RWPE1 (cell line): Measurements from ENCODE around the gene EVI2A.

ENCODE experiments used
- CTCF ChIA-PET: fragments of 350-600 bp; sonication (Branson Sonifier 250); formaldehyde crosslinking; extraction: SDS; loops from one replicate; lab custom pipeline; 2021; lab: Yijun Ruan, JAX
- POLR2A ChIA-PET: fragments of 400-600 bp; formaldehyde crosslinking; extraction: SDS; loops from one replicate; lab custom pipeline; 2020; ENCODE audit warnings: antibody characterized with exemption; ENCODE audit not compliant: low non-redundant PET; lab: Yijun Ruan, JAX
- DNase-seq: peaks from one replicate; pipeline ENCODE4 v3.0.0; 2012; ENCODE audit warnings: low spot score
- H3K27ac ChIP-seq: fragments of 450-650 bp; 2 replicates; pipeline ENCODE4 v1.5.1; 2017
- CTCF ChIP-seq: fragments of 450-650 bp; conservative IDR thresholded peaks from 2 replicates; pipeline ENCODE4 v1.5.1; 2017; ENCODE audit warnings: low read depth, mild to moderate bottlenecking

EVI2A gene

GRCh38 chr17:31309556-31309955 is 11.9 kb downstream of the EVI2A start:
- POLR2A ChIA-PET = no interaction called here
- DNase-seq = no peak
- CTCF ChIA-PET = no interaction called here
- no peak overlapping the region for H3K27ac ChIP-seq
- TF ChIP-seq CTCF = no peak

- DNase-seq = no peak
- POLR2A ChIA-PET = no interaction called here
- TF ChIP-seq CTCF = no peak
- CTCF ChIA-PET = no interaction called here
- H3K27ac ChIP-seq = no peak overlapping the region
These were observed 12.8 kb downstream of the EVI2A start for GRCh38 chr17:31308372-31309334.

- POLR2A ChIA-PET = no interaction called here
- no peak overlapping the region for H3K27ac ChIP-seq
These were observed 13.8 kb downstream of the EVI2A start for GRCh38 chr17:31307640-31308039.

GRCh38 chr17:31299624-31300023 is 21.8 kb downstream of the EVI2A start:
- POLR2A ChIA-PET = no interaction called here
- H3K27ac ChIP-seq = no peak overlapping the region
- no peak for TF ChIP-seq CTCF
- CTCF ChIA-PET = no interaction called here
- DNase-seq = no peak

More at GRCh38 chr17:31307640-31308039, 13.8 kb downstream of the EVI2A start:
- CTCF ChIA-PET = no interaction called here
- no peak for TF ChIP-seq CTCF
- DNase-seq = no peak

GRCh38 chr17:31297090-31297489 is 24.3 kb downstream of the EVI2A start, which contains the start of gene OMG:
Gene OMG (minus strand): TSS chr17:31297239. CDS start chr17:31296331, 908 bp downstream.
- no peak for TF ChIP-seq CTCF
- ChIA-PET POLR2A (no interaction called here), CTCF (no interaction called here)
- H3K27ac ChIP-seq = no peak within 1 kb of the TSS
- no peak for DNase-seq

- POLR2A ChIA-PET = no interaction called here
- DNase-seq = no peak
- H3K27ac ChIP-seq = no peak overlapping the region
- TF ChIP-seq CTCF = no peak
- CTCF ChIA-PET = no interaction called here
These were observed 25.3 kb downstream of the EVI2A start for GRCh38 chr17:31296142-31296541.
